ENCODE results near the gene HAS3. TPM values are rescaled to one million over a fixed set of nuclear protein-coding genes. Genes with fewer than 3 reads are reported as not detected.

Gene HAS3
- total RNA-seq, 1 donor from 2014 or later: 0.82 TPM

DNA sequence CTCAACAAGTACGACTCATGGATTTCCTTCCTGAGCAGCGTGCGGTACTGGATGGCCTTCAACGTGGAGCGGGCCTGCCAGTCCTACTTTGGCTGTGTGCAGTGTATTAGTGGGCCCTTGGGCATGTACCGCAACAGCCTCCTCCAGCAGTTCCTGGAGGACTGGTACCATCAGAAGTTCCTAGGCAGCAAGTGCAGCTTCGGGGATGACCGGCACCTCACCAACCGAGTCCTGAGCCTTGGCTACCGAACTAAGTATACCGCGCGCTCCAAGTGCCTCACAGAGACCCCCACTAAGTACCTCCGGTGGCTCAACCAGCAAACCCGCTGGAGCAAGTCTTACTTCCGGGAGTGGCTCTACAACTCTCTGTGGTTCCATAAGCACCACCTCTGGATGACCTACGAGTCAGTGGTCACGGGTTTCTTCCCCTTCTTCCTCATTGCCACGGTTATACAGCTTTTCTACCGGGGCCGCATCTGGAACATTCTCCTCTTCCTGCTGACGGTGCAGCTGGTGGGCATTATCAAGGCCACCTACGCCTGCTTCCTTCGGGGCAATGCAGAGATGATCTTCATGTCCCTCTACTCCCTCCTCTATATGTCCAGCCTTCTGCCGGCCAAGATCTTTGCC, 9.0 kb downstream of the HAS3 start:
- ChIA-PET POLR2A (no interaction called here), CTCF (interaction anchor here (1.2 kb wide), 2 partner anchors 9 to 10 kb away, joined by 3 to 5 read pairs; partner anchors contain the start of gene HAS3)
- ATAC-seq (ENCODE audit: low read depth) (no peak), DNase-seq (no peak)
- intact Hi-C loops (cut with micrococcal nuclease): no loop called here
- H3K4me3 Mint-ChIP-seq: no peak overlapping the region
- H3K9me3 Mint-ChIP-seq: no peaks in the 10 kb centered on the region
- H3K27ac Mint-ChIP-seq: no peak overlapping the region
- H3K27me3 Mint-ChIP-seq: peaks cover 1% of the 10 kb centered on the region
- TF ChIP-seq, protein P1, sequence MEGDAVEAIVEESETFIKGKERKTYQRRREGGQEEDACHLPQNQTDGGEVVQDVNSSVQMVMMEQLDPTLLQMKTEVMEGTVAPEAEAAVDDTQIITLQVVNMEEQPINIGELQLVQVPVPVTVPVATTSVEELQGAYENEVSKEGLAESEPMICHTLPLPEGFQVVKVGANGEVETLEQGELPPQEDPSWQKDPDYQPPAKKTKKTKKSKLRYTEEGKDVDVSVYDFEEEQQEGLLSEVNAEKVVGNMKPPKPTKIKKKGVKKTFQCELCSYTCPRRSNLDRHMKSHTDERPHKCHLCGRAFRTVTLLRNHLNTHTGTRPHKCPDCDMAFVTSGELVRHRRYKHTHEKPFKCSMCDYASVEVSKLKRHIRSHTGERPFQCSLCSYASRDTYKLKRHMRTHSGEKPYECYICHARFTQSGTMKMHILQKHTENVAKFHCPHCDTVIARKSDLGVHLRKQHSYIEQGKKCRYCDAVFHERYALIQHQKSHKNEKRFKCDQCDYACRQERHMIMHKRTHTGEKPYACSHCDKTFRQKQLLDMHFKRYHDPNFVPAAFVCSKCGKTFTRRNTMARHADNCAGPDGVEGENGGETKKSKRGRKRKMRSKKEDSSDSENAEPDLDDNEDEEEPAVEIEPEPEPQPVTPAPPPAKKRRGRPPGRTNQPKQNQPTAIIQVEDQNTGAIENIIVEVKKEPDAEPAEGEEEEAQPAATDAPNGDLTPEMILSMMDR (IDR thresholded peaks at IDR 0.05): no peak
- no peaks in the 10 kb centered on the region for H3K4me1 Mint-ChIP-seq
- peaks cover 63% of the 10 kb centered on the region for H3K36me3 Mint-ChIP-seq (ENCODE audit: low read depth)

DNA sequence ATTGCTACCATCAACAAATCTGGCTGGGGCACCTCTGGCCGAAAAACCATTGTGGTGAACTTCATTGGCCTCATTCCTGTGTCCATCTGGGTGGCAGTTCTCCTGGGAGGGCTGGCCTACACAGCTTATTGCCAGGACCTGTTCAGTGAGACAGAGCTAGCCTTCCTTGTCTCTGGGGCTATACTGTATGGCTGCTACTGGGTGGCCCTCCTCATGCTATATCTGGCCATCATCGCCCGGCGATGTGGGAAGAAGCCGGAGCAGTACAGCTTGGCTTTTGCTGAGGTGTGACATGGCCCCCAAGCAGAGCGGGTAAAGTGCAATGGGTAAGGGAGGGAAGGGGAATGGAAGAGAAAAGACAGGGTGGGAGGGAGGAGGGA, 9.5 kb downstream of the HAS3 start:
- no peak overlapping the region for H3K4me3 Mint-ChIP-seq
- intact Hi-C loops (cut with micrococcal nuclease): no loop called here
- no peaks in the 10 kb centered on the region for H3K9me3 Mint-ChIP-seq
- no peaks in the 10 kb centered on the region for H3K4me1 Mint-ChIP-seq
- H3K36me3 Mint-ChIP-seq (ENCODE audit: low read depth): peaks cover 59% of the 10 kb centered on the region
- DNase-seq: no peak
- ATAC-seq (ENCODE audit: low read depth): no peak
- no peaks in the 10 kb centered on the region for H3K27me3 Mint-ChIP-seq
- ChIA-PET POLR2A (no interaction called here), CTCF (interaction anchor here (1.2 kb wide), 2 partner anchors 9 to 10 kb away, joined by 3 to 5 read pairs; partner anchors contain the start of gene HAS3)
- TF ChIP-seq, protein P1 (IDR thresholded peaks at IDR 0.05): no peak
- no peak overlapping the region for H3K27ac Mint-ChIP-seq

DNA sequence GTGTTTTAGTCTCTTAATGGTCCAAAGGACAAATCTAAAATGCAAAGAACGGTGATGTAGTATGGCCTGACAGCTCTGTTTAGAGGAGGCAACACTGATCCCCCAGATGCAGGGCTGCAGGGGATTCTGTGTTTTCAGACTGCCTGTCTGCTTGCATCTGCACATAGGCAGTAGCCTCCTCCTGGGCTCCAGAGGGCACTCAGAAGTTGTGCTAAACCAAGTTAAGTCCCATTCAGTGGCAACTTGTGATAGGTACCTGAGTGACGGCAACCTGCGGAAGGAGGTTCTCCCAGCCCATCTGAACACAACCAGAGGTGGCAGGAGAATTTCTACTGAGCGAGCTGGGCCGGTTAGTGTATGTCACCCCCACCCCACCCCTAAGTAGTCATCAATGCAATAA, 9.9 kb downstream of the HAS3 start:
- intact Hi-C loops (cut with micrococcal nuclease): no loop called here
- DNase-seq (no peak), ATAC-seq (ENCODE audit: low read depth) (no peak)
- no peaks in the 10 kb centered on the region for H3K27me3 Mint-ChIP-seq
- H3K36me3 Mint-ChIP-seq (ENCODE audit: low read depth): peaks cover 62% of the 10 kb centered on the region
- no peaks in the 10 kb centered on the region for H3K4me1 Mint-ChIP-seq
- H3K27ac Mint-ChIP-seq: no peak overlapping the region
- POLR2A ChIA-PET: no interaction called here
- TF ChIP-seq, protein P1 (IDR thresholded peaks at IDR 0.05): no peak
- H3K9me3 Mint-ChIP-seq: no peaks in the 10 kb centered on the region
- CTCF ChIA-PET: interaction anchor here (1.2 kb wide), 1 partner anchor 10 kb away, joined by 3 read pairs; the partner anchor contains the start of gene HAS3
- no peak overlapping the region for H3K4me3 Mint-ChIP-seq

DNA sequence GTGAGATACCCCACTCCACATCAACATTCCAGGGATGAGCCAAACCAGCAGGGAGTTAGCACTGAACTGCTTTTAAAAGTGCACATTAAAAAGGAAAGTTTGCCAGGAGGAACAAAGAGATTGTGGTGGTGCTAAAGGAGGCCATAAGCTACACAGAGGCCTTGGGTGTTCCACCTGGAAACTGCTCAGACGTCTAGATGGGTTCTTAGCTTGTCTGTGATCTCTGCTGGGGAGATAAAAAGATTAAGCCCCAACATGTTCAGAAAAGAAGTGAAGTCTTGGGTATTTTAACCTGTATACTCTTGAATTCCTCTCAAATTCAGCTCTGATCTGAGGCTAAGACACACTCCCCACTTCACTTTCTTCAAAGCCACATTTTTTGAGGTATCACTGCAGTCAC, 10.4 kb downstream of the HAS3 start:
- ChIA-PET POLR2A (no interaction called here), CTCF (no interaction called here)
- H3K36me3 Mint-ChIP-seq (ENCODE audit: low read depth): peaks cover 62% of the 10 kb centered on the region
- ATAC-seq (ENCODE audit: low read depth) (no peak), DNase-seq (no peak)
- H3K4me1 Mint-ChIP-seq: no peaks in the 10 kb centered on the region
- H3K27ac Mint-ChIP-seq: no peak overlapping the region
- H3K9me3 Mint-ChIP-seq: no peaks in the 10 kb centered on the region
- no peak overlapping the region for H3K4me3 Mint-ChIP-seq
- no peaks in the 10 kb centered on the region for H3K27me3 Mint-ChIP-seq
- intact Hi-C loops (cut with micrococcal nuclease): no loop called here
- TF ChIP-seq, protein P1 (IDR thresholded peaks at IDR 0.05): no peak

DNA sequence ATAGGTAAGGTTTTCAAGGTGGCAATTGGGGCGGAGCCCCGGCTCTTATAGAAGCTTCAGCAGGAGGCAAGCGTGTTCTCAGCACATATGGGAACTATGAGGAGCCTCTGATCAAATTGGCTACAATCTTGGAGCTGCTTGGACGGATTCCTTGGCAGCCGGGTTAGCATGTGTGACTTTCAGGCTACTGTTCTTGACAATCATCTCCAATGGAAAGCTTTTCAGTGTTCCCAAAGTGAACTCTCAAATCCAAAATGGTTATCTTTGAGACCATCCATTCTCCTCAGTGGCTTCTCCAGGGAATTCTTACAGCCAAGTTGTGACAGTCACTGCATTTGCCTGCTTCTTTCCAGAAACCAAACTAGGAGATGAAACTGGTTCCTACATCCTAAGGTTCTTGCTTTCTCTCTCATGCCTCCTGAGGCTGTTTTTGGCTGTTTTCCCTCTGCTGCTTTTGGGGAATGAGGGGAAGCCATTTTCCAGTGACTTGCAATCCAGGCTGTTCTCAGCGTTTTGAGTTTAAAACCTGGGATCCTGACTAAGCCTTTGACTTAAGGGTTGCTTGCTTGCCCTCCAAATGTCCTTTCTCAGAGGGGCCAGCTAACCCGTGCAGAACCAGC, 10.9 kb downstream of the HAS3 start:
- Mint-ChIP-seq H3K27ac (no peak overlapping the region), H3K27me3 (no peaks in the 10 kb centered on the region), H3K4me3 (no peak overlapping the region), H3K4me1 (no peaks in the 10 kb centered on the region), H3K9me3 (no peaks in the 10 kb centered on the region), H3K36me3 (ENCODE audit: low read depth) (peaks cover 64% of the 10 kb centered on the region)
- TF ChIP-seq, protein P1 (IDR thresholded peaks at IDR 0.05): no peak
- no peak for DNase-seq
- intact Hi-C loops (cut with micrococcal nuclease): no loop called here
- CTCF ChIA-PET: no interaction called here
- POLR2A ChIA-PET: no interaction called here
- no peak for ATAC-seq (ENCODE audit: low read depth)

All from activated B cell treated with CpG ODN at 0.5 μM for 24 hours (primary cell).